Measurements from ENCODE around the gene LCORL.
"Not testable (repeated sequence)": the region's sequence is repeated elsewhere in the genome, so short reads cannot be mapped to it uniquely, and the experiment has no call there.

Gene LCORL

DNA sequence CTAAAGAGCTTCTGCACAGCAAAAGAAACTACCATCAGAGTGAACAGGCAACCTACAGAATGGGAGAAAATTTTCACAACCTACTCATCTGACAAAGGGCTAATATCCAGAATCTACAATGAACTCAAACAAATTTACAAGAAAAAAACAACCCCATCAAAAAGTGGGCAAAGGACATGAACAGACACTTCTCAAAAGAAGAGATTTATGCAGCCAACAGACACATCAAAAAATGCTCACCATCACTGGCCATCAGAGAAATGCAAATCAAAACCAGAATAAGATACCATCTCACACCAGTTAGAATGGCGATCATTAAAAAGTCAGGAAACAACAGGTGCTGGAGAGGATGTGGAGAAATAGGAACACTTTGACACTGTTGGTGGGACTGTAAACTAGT is 171.3 kb downstream of the LCORL start:
- not testable (repeated sequence) for DNase-seq (ENCODE audit: low read depth)

DNA sequence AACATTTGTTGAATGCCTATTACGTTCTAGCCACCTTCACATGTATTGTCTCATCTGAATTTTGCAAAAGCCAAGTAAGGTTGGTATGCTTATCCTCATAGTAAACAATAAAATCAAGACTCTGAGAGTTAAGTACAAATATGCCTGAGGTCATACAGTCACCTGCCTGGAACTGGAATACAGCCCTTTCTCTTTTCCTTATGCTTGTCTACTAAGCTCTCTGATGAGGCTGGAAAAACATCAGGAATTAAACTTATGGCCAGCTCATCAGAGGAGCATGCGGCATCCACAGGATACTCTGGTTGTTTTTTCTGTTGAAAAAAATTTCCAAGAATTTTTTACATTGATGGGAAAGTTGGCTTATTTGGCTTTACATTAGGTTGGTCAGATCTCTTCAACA is 175.3 kb downstream of the LCORL start:
- peak; percentile 14 for DNase-seq (ENCODE audit: low read depth)

DNA sequence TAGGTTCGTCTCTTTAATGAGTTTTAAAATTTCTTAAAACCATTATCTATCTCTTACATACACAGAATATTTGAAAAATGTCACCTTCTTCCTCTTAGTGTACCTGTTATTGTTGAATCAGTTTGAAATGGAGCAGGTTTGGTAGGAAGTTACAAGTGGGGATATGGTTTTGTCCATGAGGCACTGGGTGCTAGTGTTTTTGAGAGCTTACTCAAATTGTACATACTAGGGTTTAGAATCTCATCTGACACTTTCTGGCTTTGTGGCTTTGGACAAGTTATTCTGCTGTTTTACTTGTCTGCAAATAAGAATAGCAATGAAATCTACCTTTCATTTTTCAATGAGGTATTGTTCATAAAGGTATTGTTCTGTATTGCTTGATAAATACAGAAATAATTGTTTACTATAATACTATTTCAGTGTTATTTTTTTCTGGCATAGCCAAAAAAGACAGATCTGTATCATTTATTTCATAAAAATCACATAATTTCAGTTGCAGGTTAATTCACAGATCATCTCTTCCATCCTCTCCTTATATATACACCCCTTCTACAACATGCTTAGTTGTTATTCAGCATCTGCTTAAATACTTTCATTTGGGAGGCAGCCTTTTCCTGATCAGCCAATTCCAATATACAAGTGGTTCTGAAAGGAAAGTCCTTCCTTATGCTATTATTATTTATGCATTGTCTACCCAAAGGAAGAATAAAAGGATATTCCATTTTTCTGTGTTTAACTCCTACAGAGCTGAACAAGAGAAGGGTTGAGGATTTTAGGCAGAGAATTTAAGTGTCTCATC is 197.5 kb downstream of the LCORL start:
- no peak for DNase-seq (ENCODE audit: low read depth)

DNA sequence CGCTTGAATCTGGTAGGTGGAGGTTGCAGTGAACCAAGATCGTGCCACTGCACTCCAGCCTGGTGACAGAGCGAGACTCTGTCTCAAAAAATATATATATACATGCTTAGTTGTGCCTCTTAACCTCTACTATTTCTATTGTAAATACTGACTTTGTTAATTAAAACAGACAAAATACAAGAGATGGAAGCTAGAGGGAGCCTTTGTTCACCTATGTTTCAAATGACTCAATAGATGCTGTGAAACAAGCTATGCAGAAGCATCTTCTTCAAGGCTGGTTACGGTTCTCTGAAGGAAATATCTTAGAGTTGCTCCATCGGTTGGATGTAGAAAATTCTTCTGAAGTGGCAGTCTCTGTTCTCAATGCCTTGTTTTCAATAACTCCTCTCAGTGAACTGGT is 204.5 kb downstream of the LCORL start:
- DNase-seq (ENCODE audit: low read depth), result peak; percentile 57

DNA sequence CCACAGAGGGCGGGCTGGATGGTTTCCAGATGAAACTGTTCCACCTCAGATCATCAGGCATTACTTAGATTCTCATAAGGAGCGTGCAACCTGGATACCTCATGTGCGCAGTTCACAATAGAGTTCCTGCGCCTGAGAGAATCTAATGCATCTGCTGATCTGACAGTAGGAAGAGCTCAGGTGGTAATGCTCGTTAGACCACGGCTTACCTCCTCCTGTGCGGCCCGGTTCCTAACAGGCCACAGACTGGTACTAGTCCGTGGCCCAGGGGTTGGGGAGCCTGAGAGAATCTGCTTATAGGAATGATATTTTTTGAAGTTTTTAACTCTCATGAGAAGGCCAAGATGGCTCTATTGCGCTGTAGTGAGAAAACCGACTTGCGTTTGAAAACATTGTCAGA is 205.4 kb downstream of the LCORL start:
- DNase-seq (ENCODE audit: low read depth), result no peak

DNA sequence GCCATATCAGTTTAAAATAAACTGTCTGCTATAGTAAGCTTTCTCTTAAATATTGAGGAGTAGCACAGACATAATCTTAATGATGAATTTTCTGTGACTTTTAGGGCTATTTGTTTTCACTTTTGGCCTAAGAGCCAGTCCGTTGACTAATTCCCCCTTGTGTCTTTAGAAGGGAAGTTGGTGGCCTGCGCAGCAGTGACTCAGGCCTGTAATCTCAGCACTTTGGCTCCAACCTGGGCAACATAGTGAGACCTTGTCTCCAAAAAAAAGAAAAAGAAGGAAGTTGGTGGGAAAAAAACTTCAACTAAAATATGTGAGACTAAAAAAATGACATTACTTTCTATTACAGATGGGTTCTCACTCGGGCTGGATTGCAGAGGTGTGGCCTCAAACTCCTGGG is 207.4 kb downstream of the LCORL start:
- no peak for DNase-seq (ENCODE audit: low read depth)

DNA sequence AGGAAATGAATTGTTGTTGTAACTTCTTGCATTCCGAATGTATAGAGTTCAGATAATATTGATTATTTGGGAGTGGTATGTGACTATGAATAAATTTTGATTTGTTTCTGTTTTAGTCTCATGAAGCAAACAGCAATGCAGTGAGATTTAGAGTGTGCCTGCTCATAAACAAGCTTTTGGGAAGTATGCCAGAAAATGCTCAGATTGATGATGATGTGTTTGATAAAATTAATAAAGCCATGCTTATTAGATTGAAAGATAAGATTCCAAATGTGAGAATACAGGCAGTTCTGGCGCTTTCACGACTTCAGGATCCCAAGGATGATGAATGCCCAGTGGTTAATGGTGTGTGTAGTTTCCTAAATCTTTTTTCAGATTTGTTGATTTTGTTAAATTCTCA is 208.8 kb downstream of the LCORL start:
- no peak for DNase-seq (ENCODE audit: low read depth)

DNA sequence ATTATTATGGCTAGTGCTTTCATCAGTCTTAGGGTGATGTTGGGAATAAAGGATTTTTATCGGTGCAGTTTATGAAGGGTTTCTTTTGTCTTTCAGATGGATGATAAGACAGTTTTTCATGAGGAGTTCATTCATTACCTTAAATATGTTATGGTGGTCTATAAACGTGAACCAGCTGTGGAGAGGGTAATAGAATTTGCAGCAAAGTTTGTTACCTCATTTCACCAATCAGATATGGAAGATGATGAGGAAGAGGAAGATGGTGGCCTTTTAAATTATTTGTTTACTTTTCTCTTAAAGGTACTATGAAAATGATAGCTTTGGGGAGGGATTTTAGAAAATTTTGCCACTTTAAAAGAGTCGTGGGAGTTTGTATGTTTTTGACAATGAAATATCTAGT is 209.4 kb downstream of the LCORL start:
- no peak for DNase-seq (ENCODE audit: low read depth)

DNA sequence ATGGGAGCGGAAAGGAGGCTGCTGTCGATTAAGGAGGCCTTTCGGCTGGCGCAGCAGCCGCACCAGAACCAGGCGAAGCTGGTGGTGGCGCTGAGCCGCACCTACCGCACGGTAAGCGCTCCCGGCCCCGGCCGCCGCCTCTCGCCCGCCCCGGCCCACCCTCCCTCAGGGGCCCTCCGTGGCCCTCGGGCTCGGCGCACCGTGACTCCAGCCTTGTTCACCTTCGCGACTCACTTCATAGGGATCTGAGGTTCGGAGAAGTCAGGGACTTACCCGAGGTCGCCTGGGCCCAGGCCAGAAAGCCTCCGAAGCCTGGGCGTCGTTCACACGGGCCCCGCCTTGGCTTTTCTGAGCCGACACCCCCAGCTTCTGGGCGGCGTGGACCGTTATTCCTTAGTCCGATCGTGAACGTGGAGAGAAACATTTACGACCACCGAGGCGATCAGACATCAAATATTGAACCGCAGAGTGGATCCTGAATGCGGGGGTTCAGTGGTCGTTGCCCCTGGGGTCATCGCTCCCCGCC is 210.4 kb downstream of the LCORL start:
- no peak for DNase-seq (ENCODE audit: low read depth)

DNA sequence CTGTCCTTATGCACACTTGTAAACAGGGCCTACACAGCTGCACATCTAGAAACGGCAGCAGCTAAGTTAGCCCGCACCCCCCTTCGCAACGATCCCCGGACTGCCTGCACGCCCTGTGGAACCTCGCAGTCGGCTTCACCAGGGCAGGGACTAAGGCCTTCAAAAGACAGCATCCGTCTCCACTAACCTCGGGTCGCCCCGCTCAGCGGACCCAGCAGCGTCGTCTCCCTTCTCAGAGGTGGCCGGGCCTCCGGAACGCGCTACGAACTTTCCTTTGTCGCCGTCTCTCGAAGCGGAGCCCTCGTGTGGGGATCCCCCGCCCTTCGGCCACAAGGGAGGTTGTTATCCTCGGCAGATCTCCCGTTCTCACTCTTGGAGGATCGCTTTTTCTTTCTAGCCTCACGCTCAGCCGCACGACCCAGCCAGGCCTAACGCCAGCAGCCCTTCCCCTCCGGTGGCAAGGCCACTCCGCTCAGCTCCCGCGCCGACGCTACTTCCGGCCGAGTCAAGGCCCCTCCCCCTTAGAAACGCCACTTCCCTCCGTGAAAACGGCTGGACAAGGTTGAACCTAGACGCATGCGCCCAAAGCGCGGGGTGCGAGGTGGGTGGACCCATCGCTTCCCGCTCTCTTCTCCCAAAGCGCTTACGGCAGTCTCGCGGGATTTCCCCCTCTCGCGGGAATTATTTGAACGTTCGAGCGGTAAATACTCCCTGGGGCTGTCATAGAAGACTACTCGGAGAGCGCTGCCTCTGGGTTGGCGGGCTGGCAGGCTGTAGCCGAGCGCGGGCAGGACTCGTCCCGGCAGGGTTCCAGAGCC is 211.1 kb downstream of the LCORL start, which contains the start of the genes DCAF16 and NCAPG:
DCAF16 (minus strand) TSS at position 498 of the 818 bp plus-strand sequence. CDS start 6,616 bp downstream, outside the sequence.
NCAPG (plus strand) TSS at position 720 of the 818 bp plus-strand sequence. CDS start 99 bp downstream, outside the sequence.
- peak; percentile 93 for DNase-seq (ENCODE audit: low read depth)

DNA sequence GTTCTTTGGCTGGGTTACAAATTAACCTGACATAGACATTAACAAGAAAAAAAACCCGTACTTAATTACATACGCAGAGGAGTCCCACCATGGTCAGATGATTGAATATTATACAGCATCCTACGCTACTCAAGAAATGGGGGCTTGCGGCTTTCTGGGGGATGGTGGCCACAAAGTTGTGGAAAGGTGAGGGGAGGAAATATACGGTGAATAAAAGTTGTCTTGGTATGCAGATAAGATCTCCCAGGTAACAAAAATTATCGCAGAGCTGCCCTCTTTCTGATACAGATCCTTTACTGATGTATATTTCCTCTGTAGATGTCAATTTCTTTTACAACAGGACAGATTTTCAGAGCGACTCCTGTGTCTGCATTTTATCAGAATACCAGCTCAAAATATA is 211.9 kb downstream of the LCORL start:
- DNase-seq (ENCODE audit: low read depth), result no peak

DNA sequence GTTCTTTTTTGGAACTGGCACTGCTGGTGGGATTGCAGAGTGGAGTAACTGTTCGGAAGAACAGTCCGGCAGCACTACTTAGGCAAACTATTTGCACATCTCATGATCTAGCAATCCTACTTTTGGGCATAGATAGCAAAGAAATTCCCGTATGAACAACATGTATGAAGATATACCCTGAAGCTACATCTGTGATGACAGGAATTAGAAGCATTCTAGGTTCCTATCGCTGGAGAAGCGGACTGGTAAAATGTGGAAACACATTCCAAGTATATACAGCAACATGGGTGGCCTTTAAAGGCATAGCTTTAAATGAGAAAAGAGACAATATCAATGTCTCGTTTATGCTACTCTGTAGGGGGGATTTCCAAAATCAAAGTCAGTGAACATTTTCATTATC is 214.1 kb downstream of the LCORL start:
- DNase-seq (ENCODE audit: low read depth), result no peak

DNA sequence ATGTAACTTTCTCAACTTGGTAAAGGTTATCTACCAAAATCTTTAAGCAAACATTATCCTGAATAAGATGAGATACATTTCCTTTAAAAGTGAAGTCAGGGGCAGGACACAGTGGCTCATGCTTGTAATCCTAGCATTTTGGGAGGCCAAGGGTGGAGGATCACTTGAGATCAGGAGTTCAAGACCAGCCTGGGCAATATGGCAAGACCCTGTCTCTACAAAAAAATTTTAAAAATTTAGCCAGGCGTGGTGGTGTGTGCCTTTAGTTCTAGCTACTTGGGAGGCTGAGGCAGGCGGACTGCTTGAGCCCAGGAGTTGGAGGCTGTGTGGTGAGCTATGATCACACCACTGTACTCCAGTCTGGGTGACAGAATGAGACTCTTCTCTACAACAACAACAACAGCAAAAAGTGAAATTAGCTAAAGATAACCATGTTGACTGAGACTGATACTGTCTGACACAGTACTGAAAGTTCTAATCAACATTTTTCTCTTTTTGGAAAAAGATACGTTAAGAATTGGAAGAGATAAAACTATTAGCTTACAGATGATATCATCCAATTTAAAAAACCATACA is 215.9 kb downstream of the LCORL start:
- DNase-seq (ENCODE audit: low read depth), result no peak

DNA sequence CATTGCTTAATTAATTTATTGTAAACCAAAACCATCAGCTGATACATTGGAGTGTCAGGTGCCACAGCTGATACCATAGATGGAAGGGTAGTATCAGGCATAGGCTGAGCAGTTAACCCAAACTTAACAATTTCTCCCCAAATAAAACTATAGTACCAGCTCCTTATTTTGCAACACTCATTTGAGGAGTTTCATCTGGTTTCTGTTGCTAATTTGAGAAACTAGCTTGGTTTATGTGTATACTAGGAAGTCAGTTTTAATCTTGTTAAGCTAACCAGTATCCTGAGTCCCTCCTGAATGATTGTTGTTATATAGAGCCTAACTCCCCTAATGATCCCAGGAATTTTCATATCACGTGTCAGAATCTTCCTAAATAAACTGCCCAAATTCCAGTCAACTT is 223.7 kb downstream of the LCORL start:
- DNase-seq (ENCODE audit: low read depth), result no peak

DNA sequence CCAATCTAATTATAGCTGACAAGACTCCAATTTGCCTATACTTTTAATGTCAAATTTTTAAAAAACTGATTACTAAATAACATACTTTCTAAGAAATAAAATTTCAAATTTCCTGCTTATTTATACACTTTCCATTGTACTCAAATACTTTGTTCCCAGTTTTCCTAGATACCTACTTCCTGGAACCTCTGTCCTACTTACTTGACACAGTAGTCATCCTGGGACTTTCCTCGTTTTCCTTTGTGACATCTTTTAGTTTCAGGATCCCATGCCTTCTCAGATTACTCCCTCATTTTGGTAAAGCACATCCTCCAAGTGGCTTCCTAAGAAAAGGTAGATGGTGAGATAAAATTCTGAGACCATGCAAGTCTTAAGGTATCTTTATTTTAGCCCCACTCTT is 226.8 kb downstream of the LCORL start:
- DNase-seq (ENCODE audit: low read depth), result no peak

Data from non-pigmented ciliary epithelial cell (primary cell).